GM21447 (cell line): ENCODE measurements around the gene HOXB5.

Source experiments
- ATAC-seq: cut with Tn5 transposase; IDR thresholded peaks from one replicate; pipeline ENCODE4 v1.9.1; 2021; ENCODE audit not compliant: unreplicated experiment

The HOXB5 gene

GRCh38 chr17:48591255-48592056 lies 2.1 kb downstream of the HOXB5 start:
- no peak for ATAC-seq

- ATAC-seq, result no peak
These were observed 2.9 kb downstream of the HOXB5 start for GRCh38 chr17:48590607-48591161.

GRCh38 chr17:48589831-48590606 lies 3.6 kb downstream of the HOXB5 start, which contains the start of gene HOXB3:
HOXB3 (minus strand) TSS chr17:48590241; CDS start chr17:48552474, 37,767 bp downstream.
- no peak for ATAC-seq

GRCh38 chr17:48589060-48589830 lies 4.3 kb downstream of the HOXB5 start:
- ATAC-seq, result no peak

- ATAC-seq, result no peak
These were observed 5.1 kb downstream of the HOXB5 start for GRCh38 chr17:48588528-48588927.

GRCh38 chr17:48588074-48588415 lies 5.5 kb downstream of the HOXB5 start:
- no peak for ATAC-seq

GRCh38 chr17:48587276-48588073 lies 6.1 kb downstream of the HOXB5 start:
- ATAC-seq, result no peak

GRCh38 chr17:48586355-48587258 lies 7.0 kb downstream of the HOXB5 start:
- no peak for ATAC-seq

GRCh38 chr17:48584223-48584741 lies 9.3 kb downstream of the HOXB5 start:
- ATAC-seq, result no peak

- no peak for ATAC-seq
These were observed 9.8 kb downstream of the HOXB5 start for GRCh38 chr17:48583708-48584222.

GRCh38 chr17:48582750-48583069 lies 10.9 kb downstream of the HOXB5 start:
- ATAC-seq, result no peak

GRCh38 chr17:48579760-48580554 lies 13.6 kb downstream of the HOXB5 start:
- ATAC-seq, result no peak

GRCh38 chr17:48579471-48579759 lies 14.2 kb downstream of the HOXB5 start:
- no peak for ATAC-seq

GRCh38 chr17:48578616-48579470 lies 14.7 kb downstream of the HOXB5 start:
- peak; percentile 19 for ATAC-seq

GRCh38 chr17:48577946-48578615 lies 15.5 kb downstream of the HOXB5 start, which contains the start of gene HOXB4:
HOXB4 (minus strand) TSS chr17:48578350; CDS start chr17:48578319, 31 bp downstream.
- peak; percentile 67 for ATAC-seq

GRCh38 chr17:48577330-48577945 lies 16.1 kb downstream of the HOXB5 start:
- no peak for ATAC-seq
